ENCODE results near the gene ACBD4.

The ACBD4 gene

DNA sequence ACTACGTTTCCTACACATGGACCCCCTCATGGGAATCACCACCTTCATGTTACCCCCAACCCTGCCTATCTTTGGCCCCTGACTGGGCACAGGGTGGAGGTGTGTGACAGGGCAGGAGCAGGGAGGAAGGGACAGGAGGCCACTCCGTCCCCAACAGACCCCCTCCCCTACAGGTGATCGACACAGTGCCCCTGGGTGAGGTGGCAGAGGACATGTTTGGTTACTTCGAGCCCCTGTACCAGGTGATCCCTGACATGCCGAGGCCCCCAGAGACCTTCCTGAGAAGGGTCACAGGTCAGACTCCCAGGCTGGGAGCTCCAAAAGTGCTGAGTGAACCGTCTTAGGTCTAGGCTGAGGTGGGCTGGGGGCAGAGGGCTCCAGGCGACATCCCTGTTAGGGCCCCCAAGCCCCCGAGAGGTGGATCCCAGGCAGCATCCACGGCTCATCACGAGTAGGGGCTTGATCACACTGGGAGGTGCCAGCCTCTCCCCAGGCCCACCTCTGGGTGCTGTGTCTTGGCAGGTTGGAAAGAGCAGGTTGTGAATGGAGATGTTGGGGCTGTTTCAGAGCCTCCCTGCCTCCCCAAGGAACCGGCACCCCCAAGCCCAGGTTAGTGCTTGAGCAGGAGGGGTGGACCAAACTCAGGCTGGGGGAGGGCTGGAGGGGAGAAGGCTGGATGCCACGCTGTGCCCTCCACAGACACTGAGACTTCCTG is 1.5 kb downstream of the ACBD4 start:
- no peak for DNase-seq (ENCODE audit: low spot score)

GRCh38 chr17:45137561-45138305 is 2.2 kb downstream of the ACBD4 start:
- DNase-seq (ENCODE audit: low spot score), result no peak

DNA sequence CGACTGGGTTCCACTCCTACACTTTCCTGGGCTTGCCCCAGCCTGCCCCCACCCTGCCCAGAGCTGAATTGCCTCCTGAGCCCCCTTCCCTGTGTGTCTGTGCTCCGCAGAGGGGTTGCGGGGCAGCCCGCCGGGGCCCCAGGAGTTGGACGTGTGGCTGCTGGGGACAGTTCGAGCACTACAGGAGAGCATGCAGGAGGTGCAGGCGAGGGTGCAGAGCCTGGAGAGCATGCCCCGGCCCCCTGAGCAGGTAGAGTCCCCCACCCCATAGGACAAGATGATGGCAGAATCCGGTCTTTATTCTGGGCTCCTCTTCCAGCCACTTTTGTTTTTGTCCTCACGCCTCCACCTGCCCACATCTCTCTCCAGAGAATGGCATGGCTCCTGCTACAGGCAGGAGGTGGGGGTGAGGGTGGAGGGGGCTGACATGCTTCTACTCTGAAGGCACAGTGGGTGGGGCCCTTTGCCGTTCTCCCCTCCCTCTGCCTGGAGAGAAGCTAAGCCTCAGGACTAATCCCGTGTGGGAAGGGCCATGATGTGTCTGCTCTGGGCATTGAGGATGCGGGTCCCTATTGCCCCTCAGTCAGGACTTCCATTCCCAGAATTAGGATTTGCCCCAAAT is 3.5 kb downstream of the ACBD4 start:
- no peak for DNase-seq (ENCODE audit: low spot score)

DNA sequence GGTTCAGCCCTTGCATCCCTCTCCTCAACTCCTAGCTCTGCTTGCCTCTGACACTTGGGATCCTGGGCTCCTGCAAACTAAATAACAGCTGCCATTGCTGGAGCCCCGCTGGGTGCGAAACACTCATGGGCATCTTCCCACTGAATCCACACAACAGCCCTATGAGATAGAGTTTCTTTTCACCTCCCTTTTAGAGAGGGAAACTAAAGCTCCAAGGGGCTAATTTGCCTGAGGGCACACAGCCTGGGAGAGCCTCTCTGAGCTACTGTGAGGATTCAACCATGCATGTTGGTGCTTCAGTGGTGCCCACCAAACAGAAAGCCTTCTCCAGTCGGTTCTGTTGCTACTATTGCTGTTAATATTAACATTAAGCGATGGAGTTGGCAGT is 4.0 kb downstream of the ACBD4 start:
- DNase-seq (ENCODE audit: low spot score), result no peak

DNA sequence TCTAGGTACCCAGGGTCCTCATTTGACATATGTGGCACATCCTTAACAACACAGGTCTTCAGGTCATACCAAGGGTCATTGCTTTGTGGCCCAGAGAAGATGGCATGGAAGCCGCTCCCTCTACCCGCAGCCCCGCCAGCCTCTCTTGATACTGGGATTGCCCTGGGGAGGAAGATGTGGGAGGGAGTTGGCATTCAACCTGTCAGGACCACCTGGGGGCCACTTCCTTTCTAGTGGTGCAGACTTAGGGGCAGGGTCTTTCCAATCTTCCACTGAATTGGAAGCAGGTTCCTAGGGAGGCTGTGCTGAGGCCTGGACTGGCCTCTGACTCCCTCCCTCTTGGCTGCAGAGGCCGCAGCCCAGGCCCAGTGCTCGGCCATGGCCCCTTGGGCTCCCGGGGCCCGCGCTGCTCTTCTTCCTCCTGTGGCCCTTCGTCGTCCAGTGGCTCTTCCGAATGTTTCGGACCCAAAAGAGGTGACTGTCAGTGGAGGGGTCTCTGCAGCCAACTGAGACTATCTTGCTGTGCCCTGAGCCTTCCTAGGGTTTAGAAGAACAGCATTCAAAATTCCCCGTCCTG is 7.7 kb downstream of the ACBD4 start:
- DNase-seq (ENCODE audit: low spot score), result no peak

- no peak for DNase-seq (ENCODE audit: low spot score)
Measured at GRCh38 chr17:45143767-45144198, 8.3 kb downstream of the ACBD4 start.

DNA sequence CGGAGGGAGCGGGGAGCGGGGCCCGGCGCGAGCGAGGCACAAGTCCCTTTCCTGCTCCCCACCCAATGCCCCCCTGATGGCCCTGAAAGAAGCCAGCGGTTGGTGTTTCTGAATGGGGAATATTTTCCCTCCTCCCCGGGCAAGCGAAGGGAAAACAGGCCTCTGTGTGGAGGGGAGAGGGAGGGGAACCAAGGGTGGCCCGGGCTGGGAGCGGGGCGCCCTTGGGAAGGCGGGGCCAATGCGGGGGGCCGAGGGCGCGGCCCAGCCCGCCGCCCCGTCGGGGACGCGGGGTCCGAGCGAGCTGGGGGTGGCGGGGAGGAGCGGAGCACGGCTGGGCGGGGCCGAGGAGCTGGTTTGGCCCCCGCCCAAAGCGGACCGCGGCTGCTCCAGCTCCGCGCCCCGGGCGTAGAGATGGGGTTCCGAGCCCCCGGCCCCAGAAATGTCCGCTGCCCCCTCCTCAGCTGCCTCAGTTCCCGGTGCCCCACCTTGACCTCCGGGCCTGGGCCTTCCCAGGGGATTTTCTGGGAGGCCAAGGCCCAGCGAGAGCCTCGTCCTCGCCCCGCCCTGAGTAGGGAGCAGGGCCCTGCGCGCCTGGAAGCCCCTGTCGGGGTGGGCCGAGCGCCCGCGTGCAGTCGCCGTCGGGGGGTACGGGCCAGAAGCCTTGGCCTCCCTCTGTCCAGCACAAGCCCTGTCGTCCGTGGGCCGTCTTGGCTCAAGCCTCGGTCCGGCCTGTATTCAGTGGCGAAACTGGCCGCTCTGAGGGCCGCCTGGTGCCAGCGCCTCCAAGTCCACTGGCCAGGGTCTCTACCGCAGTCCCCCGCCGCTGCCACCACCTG is 8.9 kb downstream of the ACBD4 start:
- DNase-seq (ENCODE audit: low spot score), result no peak

DNA sequence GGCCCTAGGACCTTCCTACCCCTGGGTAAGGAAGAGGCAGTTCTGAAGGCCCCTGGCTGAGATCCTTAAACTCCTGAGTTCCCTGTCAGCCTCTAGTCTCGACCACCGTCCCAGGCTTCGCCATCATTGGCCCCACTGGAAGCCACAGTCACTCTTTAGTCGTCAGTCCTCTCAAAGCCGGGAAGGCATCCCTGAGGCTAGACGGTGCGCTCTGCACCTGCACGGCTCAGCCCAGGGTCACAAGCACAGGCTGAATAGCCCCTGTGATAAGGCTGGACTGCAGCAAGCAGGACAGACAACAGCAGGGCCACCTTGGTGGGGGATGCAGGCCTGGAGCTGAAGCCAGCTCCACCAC is 9.5 kb downstream of the ACBD4 start:
- DNase-seq (ENCODE audit: low spot score), result no peak

GRCh38 chr17:45146166-45146565 is 10.7 kb downstream of the ACBD4 start:
- DNase-seq (ENCODE audit: low spot score), result no peak

DNA sequence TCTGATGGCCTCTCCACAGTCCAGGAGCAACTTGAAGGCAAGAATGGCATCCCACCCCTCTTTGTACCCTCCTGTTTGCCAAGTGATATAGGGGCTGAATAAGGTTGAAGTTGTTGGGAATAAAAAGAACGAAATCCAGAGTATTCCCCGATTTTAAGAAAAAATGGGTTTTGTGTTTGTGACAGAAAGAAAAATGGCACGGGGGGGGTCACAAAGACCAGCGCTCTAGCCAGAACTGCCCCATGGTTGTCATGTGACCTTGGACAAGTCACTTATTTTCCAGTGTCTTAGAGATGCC is 11.1 kb downstream of the ACBD4 start:
- DNase-seq (ENCODE audit: low spot score), result no peak

GRCh38 chr17:45146890-45147580 is 11.5 kb downstream of the ACBD4 start:
- DNase-seq (ENCODE audit: low spot score), result peak; percentile 68

- DNase-seq (ENCODE audit: low spot score), result peak; percentile 68
Measured at GRCh38 chr17:45147581-45148182, 12.2 kb downstream of the ACBD4 start.

DNA sequence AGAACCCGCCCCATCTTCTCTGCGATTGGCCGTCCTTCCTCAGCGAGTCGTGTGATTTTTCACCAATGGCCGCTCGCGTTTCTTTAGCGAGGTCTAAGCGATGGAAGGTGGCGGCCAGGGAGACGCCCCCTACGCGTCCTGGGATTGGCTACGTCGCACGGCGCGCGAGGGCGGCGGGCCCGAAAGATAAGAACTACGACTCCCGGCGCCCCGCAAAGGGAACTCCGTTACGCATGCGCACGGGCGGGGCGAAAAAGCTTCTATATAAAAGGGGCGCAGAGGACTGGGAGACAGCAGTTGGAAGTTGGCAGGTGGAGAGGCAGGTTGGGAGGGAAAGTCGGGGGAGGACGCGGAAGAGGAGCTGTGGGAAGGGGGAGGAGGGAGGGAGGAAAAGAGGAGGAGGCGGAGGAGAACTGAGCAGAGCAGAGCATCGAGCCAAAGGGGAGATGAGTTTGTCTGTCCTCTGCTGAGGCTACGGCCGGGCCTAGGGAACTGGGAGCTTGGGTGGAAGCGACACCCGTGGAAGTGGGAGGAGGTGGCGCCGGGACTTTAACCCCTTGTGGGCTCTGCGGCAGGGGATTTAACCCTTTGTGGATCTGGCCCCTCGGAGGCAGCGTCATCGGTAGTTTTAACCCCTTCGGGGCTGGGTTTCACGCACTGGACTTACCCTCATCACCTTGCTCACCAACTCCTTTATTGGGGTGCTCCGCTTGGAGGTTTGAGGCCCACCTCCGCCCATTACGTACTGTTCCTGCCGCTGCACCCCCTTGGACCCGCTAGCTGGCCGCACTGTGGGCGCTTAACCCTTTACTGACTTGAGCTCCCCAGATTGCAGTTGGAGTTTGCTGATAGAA is 12.9 kb downstream of the ACBD4 start, which contains the start of gene HEXIM1:
TSS of gene HEXIM1 (plus strand) at position 293 of the 854 bp plus-strand sequence. CDS start 716 bp downstream, outside the sequence.
- DNase-seq (ENCODE audit: low spot score), result peak; percentile 98

GRCh38 chr17:45149037-45149668 is 13.7 kb downstream of the ACBD4 start:
- DNase-seq (ENCODE audit: low spot score), result peak; percentile 78

- DNase-seq (ENCODE audit: low spot score), result no peak
Measured at GRCh38 chr17:45149669-45150664, 14.5 kb downstream of the ACBD4 start.

DNA sequence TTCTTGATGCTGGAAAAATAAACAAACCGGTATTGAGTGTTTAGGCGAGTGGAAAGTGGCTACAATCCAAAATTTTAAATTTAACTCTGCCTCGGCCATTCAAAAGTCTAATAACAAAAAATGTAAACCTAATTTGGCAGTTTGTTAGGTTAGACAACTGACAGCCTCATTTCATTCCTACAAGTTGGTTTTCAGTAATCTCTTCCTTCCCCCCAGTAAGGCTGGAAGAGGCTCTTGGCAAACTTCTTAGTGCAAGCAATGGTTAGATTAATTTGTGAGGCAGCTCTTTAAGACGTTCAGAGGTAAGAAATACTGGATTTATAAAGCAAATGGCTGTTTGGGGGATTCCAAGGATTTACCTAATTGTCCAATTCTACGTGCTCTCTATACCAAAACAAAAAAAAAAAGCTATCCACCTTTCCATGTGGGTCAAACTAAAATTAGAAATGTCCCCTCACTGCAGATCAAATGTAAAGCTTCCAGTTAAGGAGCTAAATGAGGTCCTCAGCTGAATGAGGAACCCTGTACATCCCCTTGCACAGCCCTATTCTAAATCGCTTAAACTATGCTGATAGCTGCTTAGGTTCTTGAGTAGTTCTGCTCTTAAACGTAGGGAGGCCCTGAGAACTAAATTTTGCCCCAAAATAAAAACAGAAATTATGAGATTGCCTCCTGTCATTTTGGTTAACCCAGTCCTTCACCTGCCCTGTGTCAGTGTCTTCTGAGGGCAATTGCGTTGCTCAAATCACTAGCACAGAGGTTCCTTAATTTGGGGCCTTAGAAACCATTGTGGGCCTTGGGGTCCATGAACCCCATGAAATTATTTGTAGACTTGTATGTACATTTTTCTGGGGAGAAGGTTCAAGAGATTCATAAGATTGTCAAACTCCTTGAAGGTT is 15.7 kb downstream of the ACBD4 start:
- no peak for DNase-seq (ENCODE audit: low spot score)

DNA sequence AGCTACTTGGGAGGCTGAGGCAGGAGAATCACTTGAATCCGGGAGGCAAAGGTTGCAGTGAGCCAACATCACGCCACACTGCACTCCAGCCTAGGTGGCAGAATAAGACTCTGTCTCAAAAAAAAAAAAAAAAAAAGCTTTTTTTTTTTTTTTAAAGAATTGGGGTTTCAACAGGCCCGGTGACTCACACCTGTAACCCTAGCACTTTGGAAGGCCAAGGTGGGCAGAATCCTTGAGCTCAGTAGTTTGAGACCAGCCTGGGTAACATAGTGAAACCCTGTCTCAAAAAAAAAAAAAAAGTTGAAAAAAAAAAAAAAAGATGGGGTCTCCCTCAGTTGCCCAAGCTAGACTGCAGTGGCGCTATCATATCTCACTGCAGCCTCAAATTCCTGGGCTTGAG is 19.5 kb downstream of the ACBD4 start:
- DNase-seq (ENCODE audit: low spot score), result no peak
